K562 (cell line): Measurements from ENCODE around the gene CNOT6. TPM values are rescaled to one million over a fixed set of nuclear protein-coding genes. Genes with fewer than 3 reads are reported as not detected.

Experiments used
- ATAC-seq: fragments of 200-7000 bp; cut with Tn5 transposase; 3 replicates; pipeline ENCODE4 v1.9.1; 2020; ENCODE audit warnings: moderate library complexity
- BruUV-seq: library from RNA; stranded (reverse); fragments of 400-500 nt; replicated peaks from 2 replicates; lab custom pipeline; 2021; lab: Mats Ljungman, UMichigan
- CTCF ChIA-PET: fragments of 300-600 bp; formaldehyde crosslinking; extraction: SDS; loops from one replicate; lab custom pipeline; 2021; ENCODE audit warnings: low intra/inter-chr PET ratio; lab: Yijun Ruan, JAX
- POLR2A ChIA-PET: fragments of 300-600, 350-650 bp; sonication (Branson Sonifier 250); formaldehyde crosslinking; extraction: SDS; loops from one replicate; lab custom pipeline; 2021; ENCODE audit warnings: antibody characterized with exemption, inconsistent platforms; lab: Yijun Ruan, JAX
- DNase-seq, 4 experiments: peaks; one replicate each; pipeline versions ENCODE4 v3.0.0 to v3.0.0-alpha.2; 2011 to 2018; ENCODE audit warnings: low spot score in 3 of 4, mixed read lengths in 3 of 4; ENCODE audit errors: extremely low read depth in 1 of 4
- FAIRE-seq: peaks from 2 replicates; lab custom pipeline; 2011; peaks lifted over from hg19 to GRCh38; lab: Jason Lieb, UNC
- H2AFZ ChIP-seq: 2 replicates; pipeline ENCODE4 v1.6.0; 2011; ENCODE audit warnings: low read depth, low read length, control low read depth, inconsistent platforms
- H3K27ac ChIP-seq: fragments of 200-600 bp; 3 replicates; pipeline ENCODE4 v1.8.0; 2011; ENCODE audit warnings: low read depth, mild to moderate bottlenecking, control low read depth, inconsistent platforms, low read length, moderate library complexity, mixed read lengths; ENCODE audit errors: extremely low read depth
- H3K27me3 ChIP-seq, 2 experiments: fragments of 300-600 bp in 1 of 2; 2 replicates in 1 of 2; 3 replicates in 1 of 2; pipeline versions ENCODE4 v1.6.0 to v1.8.0; 2011; ENCODE audit warnings: inconsistent platforms in 2 of 2, low read length in 2 of 2, mild to moderate bottlenecking in 1 of 2, mixed read lengths in 1 of 2, moderate library complexity in 1 of 2; ENCODE audit not compliant: control insufficient read depth in 2 of 2, insufficient read depth in 2 of 2
- H3K36me3 ChIP-seq: fragments of 300-600 bp; 3 replicates; pipeline ENCODE4 v1.8.0; 2011; ENCODE audit warnings: mild to moderate bottlenecking, low read length, inconsistent platforms; ENCODE audit not compliant: control insufficient read depth, insufficient read depth
- H3K4me1 ChIP-seq, 2 experiments: fragments of 200-600 bp in 1 of 2; replicated peaks in 1 of 2; 2 replicates in 1 of 2; 3 replicates in 1 of 2; pipeline versions ENCODE4 v1.5.1 to v1.8.0; 2011; ENCODE audit warnings: inconsistent platforms in 2 of 2, low read length in 2 of 2, mild to moderate bottlenecking in 1 of 2, mixed read lengths in 1 of 2, moderate library complexity in 1 of 2; ENCODE audit not compliant: control insufficient read depth in 2 of 2, insufficient read depth in 2 of 2
- H3K4me2 ChIP-seq: 2 replicates; pipeline ENCODE4 v1.6.1; 2011; ENCODE audit warnings: low read length, control low read depth, inconsistent platforms, mixed read lengths; ENCODE audit not compliant: insufficient read depth
- H3K4me3 ChIP-seq: fragments of 200-600 bp; sonication (generic), shearing (Covaris generic); 2 replicates; pipeline ENCODE4 v1.5.1; 2016; ENCODE audit warnings: control low read depth, inconsistent platforms
- H3K79me2 ChIP-seq: fragments of 200-600 bp; 3 replicates; pipeline ENCODE4 v1.8.0; 2011; ENCODE audit warnings: low read length, inconsistent platforms; ENCODE audit not compliant: control insufficient read depth, insufficient read depth
- H3K9ac ChIP-seq, 2 experiments: 2 replicates each; pipeline versions ENCODE4 v1.6.0 to v1.6.1; 2011; ENCODE audit warnings: low read depth in 2 of 2, low read length in 2 of 2, control low read depth in 1 of 2, inconsistent platforms in 1 of 2, mild to moderate bottlenecking in 1 of 2, mixed read lengths in 1 of 2; ENCODE audit not compliant: insufficient read depth in 1 of 2
- H3K9me1 ChIP-seq: one replicate; pipeline ENCODE4 v1.6.0; 2011; ENCODE audit warnings: inconsistent platforms, mild to moderate bottlenecking, low read length, moderate library complexity; ENCODE audit not compliant: control insufficient read depth, insufficient read depth
- H3K9me3 ChIP-seq: replicated peaks from 2 replicates; pipeline ENCODE4 v1.5.1; 2011; ENCODE audit warnings: low read depth, low read length, inconsistent platforms; ENCODE audit not compliant: control insufficient read depth, insufficient read depth
- H4K20me1 ChIP-seq: replicated peaks from 2 replicates; pipeline ENCODE4 v1.6.1; 2011; ENCODE audit warnings: low read length, inconsistent platforms, mixed read lengths; ENCODE audit not compliant: control insufficient read depth, insufficient read depth
- ARID3A ChIP-seq: IDR thresholded peaks from 2 replicates; pipeline ENCODE4 v1.6.1; 2012; ENCODE audit warnings: low read depth, low read length, improper control_type of control experiment, borderline replicate concordance
- ESRRB ChIP-seq: fragments of 250-450 bp; sonication (Bioruptor Pico); IDR thresholded peaks from 2 replicates; pipeline ENCODE4 v1.5.0; 2020; ENCODE audit warnings: mild to moderate bottlenecking, moderate library complexity, borderline replicate concordance
- MCM5 ChIP-seq: fragments of 450-650 bp; IDR thresholded peaks from 2 replicates; pipeline ENCODE4 v1.6.1; 2016; ENCODE audit warnings: low read depth
- MEF2D ChIP-seq: conservative IDR thresholded peaks from 2 replicates; pipeline ENCODE4 v1.6.1; 2016; ENCODE audit warnings: low read depth, missing genetic modification characterization, missing compliant biosample characterization
- NFIX ChIP-seq: fragments of 250-450 bp; sonication (Bioruptor Pico); IDR thresholded peaks from 2 replicates; pipeline ENCODE4 v1.4.0; 2020; ENCODE audit warnings: low read depth, mild to moderate bottlenecking, moderate library complexity
- NR1H2 ChIP-seq: sonication (generic); formaldehyde crosslinking; IDR thresholded peaks from 2 replicates; pipeline ENCODE4 v1.4.0; 2020; ENCODE audit warnings: mild to moderate bottlenecking, missing genetic modification reagents
- SREBF2 ChIP-seq: sonication (generic); formaldehyde crosslinking; IDR thresholded peaks from 2 replicates; pipeline ENCODE4 v1.4.0; 2020; ENCODE audit warnings: mild to moderate bottlenecking, missing genetic modification reagents
- STAT5A ChIP-seq: IDR thresholded peaks from 2 replicates; pipeline ENCODE4 v1.6.1; 2012; ENCODE audit warnings: low read length, inconsistent platforms, borderline replicate concordance
- ZNF253 ChIP-seq: fragments of 250-450 bp; sonication (Bioruptor Pico); conservative IDR thresholded peaks from 2 replicates; pipeline ENCODE4 v1.6.1; 2021; ENCODE audit warnings: mild to moderate bottlenecking
- ZNF347 ChIP-seq: fragments of 450-650 bp; formaldehyde crosslinking; IDR thresholded peaks from 2 replicates; pipeline ENCODE4 v1.4.0; 2020; ENCODE audit warnings: low read depth, mild to moderate bottlenecking, moderate library complexity
- ZNF436 ChIP-seq: fragments of 250-450, 450-650 bp; sonication (Bioruptor Pico); formaldehyde crosslinking; IDR thresholded peaks from 2 replicates; pipeline ENCODE4 v1.7.0; 2020; ENCODE audit warnings: mild to moderate bottlenecking
- WGBS: fragments of 100-300 bp; shearing (Covaris generic); methylation state at CpG from one replicate; pipeline ENCODE4 v1.1.6; 2016; ENCODE audit warnings: low coverage, mixed read lengths; ENCODE audit not compliant: insufficient coverage; ENCODE audit errors: missing lambda C conversion rate; 5-methylcytosine and 5-hydroxymethylcytosine counted together
- in situ Hi-C: fragments of 300-500 bp; cut with MboI; formaldehyde crosslinking; loops from 4 replicates; pipeline ENCODE4 v1.15.0; 2018; ENCODE audit warnings: inconsistent platforms, mixed read lengths
- intact Hi-C: fragments of 100-400 bp; cut with micrococcal nuclease; formaldehyde crosslinking; loops from 2 replicates; pipeline ENCODE4 v1.14.2; 2022
- polyA plus RNA-seq, 8 experiments: library from polyadenylated mRNA; depleted of rRNA in 4 of 8; stranded (reverse) in 5 of 8; unstranded in 3 of 8; fragments of >200 nt; fragmentation: Nextera tagmentation in 2 of 8; fragmentation: Illumina TruSeq in 1 of 8; extraction: Ambion mirVana in 2 of 8; extraction: Trizol in 1 of 8; gene quantifications; 2 replicates each; pipeline versions ENCODE4 v1.2.1 to v1.2.3, GENCODE V29; 2011 to 2014; ENCODE audit warnings: inconsistent platforms in 1 of 8, missing spikeins in 1 of 8
- total RNA-seq, 7 experiments: library from RNA; depleted of rRNA in 6 of 7; stranded (reverse); fragments of >200 nt in 6 of 7; fragmentation: Illumina TruSeq in 2 of 7; extraction: Trizol in 2 of 7; gene quantifications; 2 replicates each; pipeline versions ENCODE4 v1.2.1 to v1.2.3, GENCODE V29; 2011 to 2021; ENCODE audit warnings: low replicate concordance in 1 of 7
- TF ChIP-seq, protein P1 (sequence below), 2 experiments: fragments of 450-650 bp; conservative IDR thresholded peaks; 2 replicates each; pipeline ENCODE4 v1.6.1; 2017; ENCODE audit warnings: mild to moderate bottlenecking in 2 of 2, moderate library complexity in 2 of 2

Gene CNOT6
- total and polyA plus RNA-seq, 9 of the 15 experiments (the other 6 are each of a cell fraction or from before 2014, with no cell fraction given), result 4.9 to 32.4 (median 14.0) TPM

DNA sequence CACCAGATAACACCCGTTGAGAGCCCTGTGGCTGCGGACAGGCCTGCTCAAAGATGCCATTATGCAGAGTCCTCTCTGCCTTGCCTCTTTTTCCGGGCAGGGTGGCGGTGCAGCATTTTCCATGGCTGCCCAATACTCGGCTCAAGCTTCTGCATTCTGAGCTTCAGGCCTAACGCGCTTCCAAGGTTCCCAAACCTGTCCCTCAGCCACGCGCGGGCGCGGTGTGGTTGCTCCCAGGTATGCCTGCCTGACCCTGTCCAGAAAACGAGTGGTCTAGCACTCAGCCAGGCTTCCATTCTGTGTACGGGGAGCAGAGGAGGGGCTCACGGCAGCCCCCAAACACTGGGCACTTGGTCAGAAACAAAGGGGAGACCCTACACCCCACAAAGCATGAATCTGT lies 27.9 kb upstream of the CNOT6 start:
- FAIRE-seq (no peak), ATAC-seq (no peak), DNase-seq (no peak)
- Histone ChIP-seq H3K4me2 (no peak overlapping the region), H2AFZ (no peak overlapping the region), H3K9me1 (no peaks in the 10 kb centered on the region), H3K4me3 (no peak overlapping the region), H3K9me3 (no peaks in the 10 kb centered on the region), H3K36me3 (no peaks in the 10 kb centered on the region), H3K27me3 (peaks cover 0 to 73% of the 10 kb centered on the region in 2 experiments; a peak in 3 of 5 replicates), H3K9ac (no peak overlapping the region), H3K27ac (no peak overlapping the region), H3K4me1 (peaks cover 0 to 9% of the 10 kb centered on the region in 2 experiments; a peak in 2 of 5 replicates), H3K79me2 (no peaks in the 10 kb centered on the region), H4K20me1 (peaks cover 14% of the 10 kb centered on the region; the same call in 1 of the 2 replicates)
- CTCF ChIA-PET, result no interaction called here
- BruUV-seq, result no TSS peak
- 45% methylated on average over 15 of the region's 15 CpGs for WGBS
- POLR2A ChIA-PET, result no interaction called here
- in situ Hi-C loops, result no loop called here
- intact Hi-C loops, result no loop called here
- TF ChIP-seq MEF2D (tag) (no peak), ZNF347 (no peak), ARID3A (no peak), NR1H2 (no peak), SREBF2 (CRISPR knock-in tag) (no peak), ZNF436 (CRISPR knock-in tag) (no peak), ZNF253 (CRISPR knock-in tag) (no peak), MCM5 (no peak), ESRRB (CRISPR knock-in tag) (no peak), STAT5A (no peak), NFIX (CRISPR knock-in tag) (no peak)
- TF ChIP-seq, protein P1, sequence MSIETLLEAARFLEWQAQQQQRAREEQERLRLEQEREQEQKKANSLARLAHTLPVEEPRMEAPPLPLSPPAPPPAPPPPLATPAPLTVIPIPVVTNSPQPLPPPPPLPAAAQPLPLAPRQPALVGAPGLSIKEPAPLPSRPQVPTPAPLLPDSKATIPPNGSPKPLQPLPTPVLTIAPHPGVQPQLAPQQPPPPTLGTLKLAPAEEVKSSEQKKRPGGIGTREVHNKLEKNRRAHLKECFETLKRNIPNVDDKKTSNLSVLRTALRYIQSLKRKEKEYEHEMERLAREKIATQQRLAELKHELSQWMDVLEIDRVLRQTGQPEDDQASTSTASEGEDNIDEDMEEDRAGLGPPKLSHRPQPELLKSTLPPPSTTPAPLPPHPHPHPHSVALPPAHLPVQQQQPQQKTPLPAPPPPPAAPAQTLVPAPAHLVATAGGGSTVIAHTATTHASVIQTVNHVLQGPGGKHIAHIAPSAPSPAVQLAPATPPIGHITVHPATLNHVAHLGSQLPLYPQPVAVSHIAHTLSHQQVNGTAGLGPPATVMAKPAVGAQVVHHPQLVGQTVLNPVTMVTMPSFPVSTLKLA (conservative IDR thresholded peaks at IDR 0.05), result no peak
